IMR-90 (cell line): ENCODE results near the gene PAFAH1B2. TPM values are rescaled to one million over a fixed set of nuclear protein-coding genes. Genes with fewer than 3 reads are reported as not detected.
"Not testable (repeated sequence)": the region's sequence is repeated elsewhere in the genome, so short reads cannot be mapped to it uniquely, and the experiment has no call there.

Source experiments
- ATAC-seq: fragments of 200-7000 bp; cut with Tn5 transposase; 2 replicates; pipeline ENCODE4 v1.9.1; 2020; ENCODE audit warnings: low read depth, mild to moderate bottlenecking, moderate library complexity
- BruUV-seq: library from RNA; stranded (reverse); fragments of 400-500 nt; replicated peaks from 2 replicates; lab custom pipeline; 2021; lab: Mats Ljungman, UMichigan
- CTCF ChIA-PET: fragments of 300-600 bp; formaldehyde crosslinking; extraction: SDS; loops from one replicate; lab custom pipeline; 2021; ENCODE audit warnings: antibody characterized with exemption; lab: Yijun Ruan, JAX
- POLR2A ChIA-PET: fragments of 300-600 bp; sonication (Branson Sonifier 250); formaldehyde crosslinking; loops from one replicate; lab custom pipeline; 2022; ENCODE audit warnings: antibody characterized with exemption; ENCODE audit not compliant: unreplicated experiment; lab: Charles Lee
- DNase-seq: peaks from one replicate; pipeline ENCODE4 v3.0.0; 2013
- H2AFZ ChIP-seq: replicated peaks from 2 replicates; pipeline ENCODE3; 2013; ENCODE audit warnings: low read length, mild to moderate bottlenecking; ENCODE audit not compliant: poor library complexity
- H2AK5ac ChIP-seq: 2 replicates; pipeline ENCODE4 v1.6.1; 2013; ENCODE audit warnings: low read depth, low read length, inconsistent platforms
- H2AK9ac ChIP-seq: replicated peaks from 2 replicates; pipeline ENCODE3; 2013; ENCODE audit warnings: mild to moderate bottlenecking, low read depth, low read length, moderate library complexity; ENCODE audit not compliant: poor library complexity
- H2BK120ac ChIP-seq: 2 replicates; pipeline ENCODE4 v1.6.1; 2013; ENCODE audit warnings: low read depth, low read length, inconsistent platforms
- H2BK15ac ChIP-seq: 3 replicates; pipeline ENCODE4 v1.6.1; 2013; ENCODE audit warnings: low read depth, low read length, inconsistent platforms
- H2BK20ac ChIP-seq: 2 replicates; pipeline ENCODE4 v1.6.1; 2013; ENCODE audit warnings: low read depth, mild to moderate bottlenecking, inconsistent platforms, low read length, moderate library complexity
- H2BK5ac ChIP-seq: 2 replicates; pipeline ENCODE4 v1.6.1; 2013; ENCODE audit warnings: mild to moderate bottlenecking, low read depth, low read length, inconsistent platforms; ENCODE audit not compliant: poor library complexity, severe bottlenecking
- H3K14ac ChIP-seq: replicated peaks from 2 replicates; pipeline ENCODE4 v1.6.1; 2013; ENCODE audit warnings: low read depth, low read length, inconsistent platforms
- H3K18ac ChIP-seq: 2 replicates; pipeline ENCODE4 v1.6.1; 2013; ENCODE audit warnings: low read depth, low read length, control low read depth
- H3K23ac ChIP-seq: 2 replicates; pipeline ENCODE4 v1.6.1; 2013; ENCODE audit warnings: low read depth, low read length, inconsistent platforms
- H3K27ac ChIP-seq: 2 replicates; pipeline ENCODE4 v1.5.1; 2013; ENCODE audit warnings: mild to moderate bottlenecking, control low read depth, low read length; ENCODE audit not compliant: insufficient read depth
- H3K27me3 ChIP-seq: 2 replicates; pipeline ENCODE4 v1.6.1; 2013; ENCODE audit warnings: low read length; ENCODE audit not compliant: control insufficient read depth, insufficient read depth
- H3K36me3 ChIP-seq: 2 replicates; pipeline ENCODE4 v1.6.1; 2013; ENCODE audit warnings: low read length, mixed read lengths; ENCODE audit not compliant: control insufficient read depth, insufficient read depth
- H3K4ac ChIP-seq: 2 replicates; pipeline ENCODE4 v1.6.1; 2013; ENCODE audit warnings: low read depth, low read length, inconsistent platforms
- H3K4me1 ChIP-seq: 2 replicates; pipeline ENCODE4 v1.6.1; 2013; ENCODE audit warnings: low read length, mixed read lengths; ENCODE audit not compliant: control insufficient read depth, insufficient read depth
- H3K4me2 ChIP-seq: 2 replicates; pipeline ENCODE4 v1.6.1; 2013; ENCODE audit warnings: low read depth, mild to moderate bottlenecking, control low read depth, low read length, moderate library complexity
- H3K4me3 ChIP-seq: 2 replicates; pipeline ENCODE4 v1.5.1; 2013; ENCODE audit warnings: low read depth, mild to moderate bottlenecking, control low read depth, low read length, moderate library complexity; ENCODE audit not compliant: insufficient read depth
- H3K56ac ChIP-seq: 2 replicates; pipeline ENCODE4 v1.6.1; 2013; ENCODE audit warnings: low read length, inconsistent platforms; ENCODE audit not compliant: insufficient read depth; ENCODE audit errors: extremely low read depth
- H3K79me1 ChIP-seq, 2 experiments: 2 replicates each; pipeline ENCODE4 v1.6.1; 2013; ENCODE audit warnings: low read length in 2 of 2, inconsistent platforms in 1 of 2, low read depth in 1 of 2
- H3K9ac ChIP-seq: 2 replicates; pipeline ENCODE4 v1.6.1; 2013; ENCODE audit warnings: low read depth, low read length, control low read depth
- H3K9me1 ChIP-seq: 2 replicates; pipeline ENCODE4 v1.6.1; 2013; ENCODE audit warnings: low read length, inconsistent platforms; ENCODE audit not compliant: insufficient read depth
- H3K9me3 ChIP-seq: 2 replicates; pipeline ENCODE4 v1.6.1; 2013; ENCODE audit warnings: low read length; ENCODE audit not compliant: control insufficient read depth, insufficient read depth
- H4K20me1 ChIP-seq: 2 replicates; pipeline ENCODE4 v1.6.1; 2013; ENCODE audit warnings: low read length, inconsistent platforms; ENCODE audit not compliant: insufficient read depth
- H4K5ac ChIP-seq: 2 replicates; pipeline ENCODE4 v1.6.1; 2013; ENCODE audit warnings: mild to moderate bottlenecking, low read depth, low read length, control low read depth
- H4K8ac ChIP-seq, 2 experiments: 2 replicates each; pipeline ENCODE4 v1.6.1; 2013; ENCODE audit warnings: low read depth in 2 of 2, low read length in 2 of 2, control low read depth in 1 of 2, inconsistent platforms in 1 of 2
- H4K91ac ChIP-seq: 2 replicates; pipeline ENCODE4 v1.6.1; 2013; ENCODE audit warnings: low read depth, low read length, inconsistent platforms; ENCODE audit not compliant: insufficient read depth
- WGBS, 2 experiments: methylation state at CpG; one replicate each; pipeline versions ENCODE4 v1.1.5 to v1.1.7; 2013; ENCODE audit warnings: missing lambda C conversion rate in 2 of 2; ENCODE audit not compliant: insufficient read length in 1 of 2; ENCODE audit errors: extremely low coverage in 2 of 2; 5-methylcytosine and 5-hydroxymethylcytosine counted together
- dilution Hi-C: fragments of 300-500 bp; cut with HindIII; formaldehyde crosslinking; loops from one replicate; pipeline ENCODE4 v1.14.3; 2018; ENCODE audit warnings: low sequenced_read_pairs; ENCODE audit not compliant: unreplicated experiment
- in situ Hi-C: fragments of 300-500 bp; cut with MboI; formaldehyde crosslinking; loops from 3 replicates; pipeline ENCODE4 v1.14.3; 2019; ENCODE audit warnings: low sequenced_read_pairs, inconsistent platforms, mixed read lengths
- intact Hi-C: fragments of 100-400 bp; cut with micrococcal nuclease; formaldehyde crosslinking; loops from 2 replicates; pipeline ENCODE4 v1.10.0; 2022
- polyA plus RNA-seq, 3 experiments: library from polyadenylated mRNA; depleted of rRNA; stranded (reverse); fragments of >200 nt; gene quantifications; 2 replicates each; pipeline ENCODE4 v1.2.3, GENCODE V29; 2012; ENCODE audit warnings: low replicate concordance in 1 of 3
- total RNA-seq: library from RNA; depleted of rRNA; stranded (reverse); fragments of >200 nt; gene quantifications from 2 replicates; pipeline ENCODE4 v1.2.3, GENCODE V29; 2012

Gene PAFAH1B2
- total and polyA plus RNA-seq, 2 of the 4 experiments (the other 2 are of a cell fraction): 29.8 to 280 TPM

DNA sequence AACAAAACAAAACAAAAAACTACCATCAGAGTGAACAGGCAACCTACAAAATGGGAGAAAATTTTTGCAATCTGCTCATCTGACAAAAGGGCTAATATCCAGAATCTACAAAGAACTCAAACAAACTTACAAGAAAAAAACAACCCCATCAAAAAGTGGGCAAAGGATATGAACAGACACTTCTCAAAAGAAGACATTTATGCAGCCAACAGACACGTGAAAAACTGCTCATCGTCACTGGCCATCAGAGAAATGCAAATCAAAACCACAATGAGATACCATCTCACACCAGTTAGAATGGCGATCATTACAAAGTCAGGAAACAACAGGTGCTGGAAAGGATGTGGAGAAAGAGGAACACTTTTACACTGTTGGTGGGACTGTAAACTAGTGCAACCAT lies 31.6 kb upstream of the PAFAH1B2 start:
- CTCF ChIA-PET, H3K27ac ChIP-seq, H3K79me1 ChIP-seq, H3K27me3 ChIP-seq, H4K8ac ChIP-seq, H2AFZ ChIP-seq, BruUV-seq, POLR2A ChIA-PET, H3K4me2 ChIP-seq, H2AK5ac ChIP-seq, ATAC-seq, H3K14ac ChIP-seq, H4K20me1 ChIP-seq, H3K9me3 ChIP-seq, H3K9me1 ChIP-seq, H2BK5ac ChIP-seq, in situ Hi-C loops, H2BK15ac ChIP-seq, H3K9ac ChIP-seq, H4K5ac ChIP-seq, H2BK120ac ChIP-seq, H3K36me3 ChIP-seq, H2BK20ac ChIP-seq, H3K18ac ChIP-seq, H4K91ac ChIP-seq, H3K56ac ChIP-seq, H2AK9ac ChIP-seq, intact Hi-C loops, H3K4me1 ChIP-seq, DNase-seq, H3K23ac ChIP-seq, H3K4me3 ChIP-seq, H3K4ac ChIP-seq, dilution Hi-C loops: not testable (repeated sequence)
- no CpG with 5 or more reads among the region's 3 CpGs for WGBS, 2 experiments

DNA sequence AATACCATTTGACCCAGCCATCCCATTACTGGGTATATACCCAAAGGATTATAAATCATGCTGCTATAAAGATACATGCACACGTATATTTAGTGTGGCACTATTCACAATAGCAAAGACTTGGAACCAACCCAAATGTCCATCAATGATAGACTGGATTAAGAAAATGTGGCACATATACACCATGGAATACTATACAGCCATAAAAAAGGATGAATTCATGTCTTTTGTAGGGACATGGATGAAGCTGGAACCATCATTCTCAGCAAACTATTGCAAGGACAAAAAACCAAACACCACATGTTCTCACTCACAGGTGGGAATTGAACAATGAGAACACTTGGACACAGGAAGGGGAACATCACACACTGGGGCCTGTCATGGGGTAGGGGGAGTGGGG lies 31.1 kb upstream of the PAFAH1B2 start:
- DNase-seq, H3K18ac ChIP-seq, H3K9ac ChIP-seq, H2BK15ac ChIP-seq, CTCF ChIA-PET, H2AFZ ChIP-seq, H3K27ac ChIP-seq, H4K20me1 ChIP-seq, H3K4me1 ChIP-seq, H2BK5ac ChIP-seq, H3K14ac ChIP-seq, H4K8ac ChIP-seq, BruUV-seq, POLR2A ChIA-PET, H3K36me3 ChIP-seq, H3K9me1 ChIP-seq, H2AK5ac ChIP-seq, H2BK20ac ChIP-seq, in situ Hi-C loops, H4K91ac ChIP-seq, H3K4ac ChIP-seq, H2BK120ac ChIP-seq, H2AK9ac ChIP-seq, H3K4me3 ChIP-seq, H3K23ac ChIP-seq, H3K79me1 ChIP-seq, H4K5ac ChIP-seq, H3K9me3 ChIP-seq, H3K4me2 ChIP-seq, intact Hi-C loops, dilution Hi-C loops, ATAC-seq, H3K27me3 ChIP-seq, H3K56ac ChIP-seq: not testable (repeated sequence)
- WGBS, 2 experiments: no CpG with 5 or more reads among the region's 1 CpG
